Mesothelial cell of epicardium (in vitro differentiated cells): ENCODE measurements around the gene KIAA0408. TPM values are rescaled to one million over a fixed set of nuclear protein-coding genes. Genes with fewer than 3 reads are reported as not detected.
"Not testable (repeated sequence)": the region's sequence is repeated elsewhere in the genome, so short reads cannot be mapped to it uniquely, and the experiment has no call there.

Experiments used
- DNase-seq, 2 experiments: peaks; one replicate each; pipeline ENCODE4 v3.0.0; 2021; ENCODE audit warnings: low spot score in 2 of 2; ENCODE audit not compliant: unreplicated experiment in 2 of 2
- H3K27ac Mint-ChIP-seq: 2 replicates; pipeline ENCODE4 v1.8.0; 2021; ENCODE audit warnings: mixed read lengths
- H3K27me3 Mint-ChIP-seq: 2 replicates; pipeline ENCODE4 v1.8.0; 2021; ENCODE audit warnings: low read depth, mixed read lengths
- H3K36me3 Mint-ChIP-seq: 2 replicates; pipeline ENCODE4 v1.8.0; 2021; ENCODE audit warnings: mixed read lengths
- H3K4me1 Mint-ChIP-seq: 2 replicates; pipeline ENCODE4 v1.8.0; 2021; ENCODE audit warnings: mixed read lengths
- H3K4me3 Mint-ChIP-seq: 2 replicates; pipeline ENCODE4 v1.8.0; 2021; ENCODE audit warnings: mild to moderate bottlenecking, moderate library complexity, mixed read lengths
- H3K9me3 Mint-ChIP-seq: 2 replicates; pipeline ENCODE4 v1.8.0; 2021; ENCODE audit warnings: mixed read lengths
- total RNA-seq: library from RNA; stranded (reverse); gene quantifications from 3 replicates; pipeline ENCODE4 v1.2.1, GENCODE V29; 2021
- TF ChIP-seq, protein P1 (sequence below): fragments of 200-600 bp; sonication (generic); IDR thresholded peaks from one replicate; pipeline ENCODE4 v1.5.0; 2021; ENCODE audit warnings: antibody characterized with exemption; ENCODE audit not compliant: unreplicated experiment

Gene KIAA0408
- total RNA-seq, 1 donor from 2014 or later = 0.58 TPM

DNA sequence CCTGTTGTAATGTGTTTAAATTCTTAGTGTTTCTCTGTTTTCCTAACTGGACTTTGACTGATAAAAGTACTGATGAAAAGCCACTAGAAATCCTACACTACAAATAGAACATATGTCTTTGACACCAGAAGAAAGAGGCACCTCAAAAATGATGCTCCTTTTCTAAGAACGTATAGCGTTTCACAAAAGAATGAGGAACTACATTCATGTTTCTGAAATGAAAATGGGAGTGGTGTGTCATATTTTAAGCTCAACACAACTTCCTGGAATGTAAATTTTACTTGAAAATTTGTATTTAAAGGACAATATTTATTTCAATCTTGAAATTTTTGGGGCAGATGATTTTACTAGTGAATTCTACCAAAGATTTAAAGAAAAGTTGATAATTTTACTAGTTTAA lies 35.3 kb downstream of the KIAA0408 start:
- TF ChIP-seq, protein P1, sequence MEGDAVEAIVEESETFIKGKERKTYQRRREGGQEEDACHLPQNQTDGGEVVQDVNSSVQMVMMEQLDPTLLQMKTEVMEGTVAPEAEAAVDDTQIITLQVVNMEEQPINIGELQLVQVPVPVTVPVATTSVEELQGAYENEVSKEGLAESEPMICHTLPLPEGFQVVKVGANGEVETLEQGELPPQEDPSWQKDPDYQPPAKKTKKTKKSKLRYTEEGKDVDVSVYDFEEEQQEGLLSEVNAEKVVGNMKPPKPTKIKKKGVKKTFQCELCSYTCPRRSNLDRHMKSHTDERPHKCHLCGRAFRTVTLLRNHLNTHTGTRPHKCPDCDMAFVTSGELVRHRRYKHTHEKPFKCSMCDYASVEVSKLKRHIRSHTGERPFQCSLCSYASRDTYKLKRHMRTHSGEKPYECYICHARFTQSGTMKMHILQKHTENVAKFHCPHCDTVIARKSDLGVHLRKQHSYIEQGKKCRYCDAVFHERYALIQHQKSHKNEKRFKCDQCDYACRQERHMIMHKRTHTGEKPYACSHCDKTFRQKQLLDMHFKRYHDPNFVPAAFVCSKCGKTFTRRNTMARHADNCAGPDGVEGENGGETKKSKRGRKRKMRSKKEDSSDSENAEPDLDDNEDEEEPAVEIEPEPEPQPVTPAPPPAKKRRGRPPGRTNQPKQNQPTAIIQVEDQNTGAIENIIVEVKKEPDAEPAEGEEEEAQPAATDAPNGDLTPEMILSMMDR = no peak
- Mint-ChIP-seq H3K4me3 (no peak overlapping the region), H3K27ac (no peak overlapping the region), H3K36me3 (peaks cover under 1% of the 10 kb centered on the region), H3K27me3 (no peaks in the 10 kb centered on the region), H3K4me1 (peaks cover 8% of the 10 kb centered on the region), H3K9me3 (peaks cover 12% of the 10 kb centered on the region)
- no peak for DNase-seq

DNA sequence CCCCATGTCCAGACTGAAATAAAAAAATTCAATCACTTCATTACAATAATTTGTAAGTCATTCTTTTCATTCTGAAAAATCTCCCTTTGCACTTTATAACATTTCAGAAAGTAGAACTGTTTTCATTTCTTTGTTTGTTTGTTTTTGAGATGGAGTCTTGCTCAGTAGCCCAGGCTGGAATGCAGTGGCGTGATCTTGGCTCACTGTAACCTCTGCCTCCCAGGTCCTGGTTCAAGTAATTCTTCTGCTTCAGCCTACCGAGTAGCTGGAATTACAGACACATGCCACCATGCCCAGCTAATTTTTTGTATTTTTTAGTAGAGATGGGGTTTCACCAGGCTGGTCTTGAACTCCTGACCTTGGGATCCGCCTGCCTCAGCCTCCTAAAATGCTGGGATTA lies 38.0 kb downstream of the KIAA0408 start:
- H3K4me3 Mint-ChIP-seq, DNase-seq, H3K4me1 Mint-ChIP-seq, H3K27ac Mint-ChIP-seq, H3K27me3 Mint-ChIP-seq, H3K36me3 Mint-ChIP-seq, H3K9me3 Mint-ChIP-seq: not testable (repeated sequence)

DNA sequence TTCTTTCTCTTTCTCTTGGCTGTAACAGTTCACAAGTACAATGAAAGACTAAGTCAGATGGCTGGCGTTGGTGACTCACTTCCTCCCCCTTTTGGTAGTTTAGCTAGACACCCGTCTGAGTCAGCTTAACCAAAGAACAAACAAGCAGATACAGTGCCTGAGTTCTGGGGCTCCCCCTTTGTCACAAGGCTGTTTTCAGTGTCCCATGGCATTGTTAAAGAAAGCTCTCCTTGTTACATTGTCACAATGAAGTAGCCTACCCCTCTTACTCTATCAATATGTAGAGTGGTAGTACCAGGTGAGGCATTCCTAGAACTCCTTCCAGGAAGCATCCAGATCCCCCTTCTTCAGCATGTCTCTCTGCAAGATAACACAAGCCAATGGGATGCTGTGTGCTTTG lies 38.6 kb downstream of the KIAA0408 start:
- DNase-seq = no peak
- Mint-ChIP-seq H3K4me3 (no peak overlapping the region), H3K27me3 (no peaks in the 10 kb centered on the region), H3K36me3 (no peaks in the 10 kb centered on the region), H3K9me3 (no peaks in the 10 kb centered on the region), H3K4me1 (peaks cover 8% of the 10 kb centered on the region), H3K27ac (no peak overlapping the region)
- TF ChIP-seq, protein P1 = no peak

DNA sequence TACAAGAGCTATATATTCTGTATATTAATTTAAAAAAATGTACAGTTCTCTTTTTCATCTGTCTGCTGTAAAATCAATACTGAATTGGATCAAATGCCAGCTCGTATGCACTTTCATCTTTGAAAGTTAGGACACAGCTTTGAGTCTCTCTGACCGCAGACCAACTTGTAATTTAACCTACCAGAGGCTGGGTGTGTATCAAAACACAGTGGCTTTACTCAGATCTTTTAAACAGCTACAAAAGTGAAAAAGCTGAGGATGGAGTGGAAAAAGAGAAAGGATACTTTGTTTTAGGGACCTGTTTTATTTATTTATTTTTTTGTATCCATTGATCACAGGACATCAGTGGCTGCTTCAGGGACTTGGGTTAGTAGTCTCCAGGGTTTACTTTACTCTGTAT lies 44.1 kb downstream of the KIAA0408 start:
- Mint-ChIP-seq H3K4me3 (no peak overlapping the region), H3K27ac (no peak overlapping the region), H3K4me1 (no peaks in the 10 kb centered on the region), H3K27me3 (no peaks in the 10 kb centered on the region), H3K36me3 (peaks cover 6% of the 10 kb centered on the region), H3K9me3 (peaks cover 11% of the 10 kb centered on the region)
- DNase-seq = no peak
- TF ChIP-seq, protein P1 = no peak

DNA sequence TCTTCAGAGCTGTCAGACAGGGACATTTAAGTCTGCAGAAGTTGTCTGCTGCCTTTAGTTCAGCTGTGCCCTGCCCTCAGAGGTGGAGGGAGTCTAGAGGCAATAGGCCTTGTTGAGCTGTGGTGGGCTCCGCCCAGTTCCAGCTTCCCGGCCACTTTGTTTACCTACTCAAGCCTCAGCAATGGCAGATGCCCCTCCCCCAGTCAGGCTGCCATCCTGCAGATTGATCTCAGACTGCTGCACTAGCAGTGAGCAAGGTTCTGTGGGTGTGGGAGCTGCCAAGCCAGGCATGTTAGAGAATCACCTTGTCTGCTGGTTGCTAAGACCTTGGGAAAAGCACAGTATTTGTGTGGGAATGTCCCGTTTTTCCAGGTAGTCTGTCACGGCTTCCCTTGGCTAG lies 46.1 kb downstream of the KIAA0408 start:
- peaks cover 20% of the 10 kb centered on the region for H3K9me3 Mint-ChIP-seq

DNA sequence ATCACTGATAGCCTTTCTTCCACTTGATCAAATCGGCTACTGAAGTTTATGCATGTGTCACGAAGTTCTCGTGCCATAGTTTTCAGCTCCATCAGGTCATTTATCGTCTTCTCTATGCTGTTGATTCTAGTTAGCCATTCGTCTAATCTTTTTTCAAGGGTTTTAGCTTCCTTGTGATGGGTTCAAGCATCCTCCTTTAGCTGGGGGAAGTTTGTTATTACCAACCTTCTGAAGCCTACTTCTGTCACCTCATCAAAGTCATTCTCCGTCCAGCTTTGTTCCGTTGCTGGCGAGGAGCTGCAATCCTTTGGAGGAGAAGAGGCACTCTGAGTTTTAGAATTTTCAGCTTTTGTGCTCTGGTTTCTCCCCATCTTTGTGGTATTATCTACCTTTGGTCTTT lies 47.2 kb downstream of the KIAA0408 start:
- not testable (repeated sequence) for H3K27me3 Mint-ChIP-seq, H3K27ac Mint-ChIP-seq, H3K4me1 Mint-ChIP-seq

More for the DNA sequence above, 46.1 kb downstream of the KIAA0408 start:
- not testable (repeated sequence) for H3K27ac Mint-ChIP-seq, H3K4me1 Mint-ChIP-seq, H3K4me3 Mint-ChIP-seq, H3K36me3 Mint-ChIP-seq, H3K27me3 Mint-ChIP-seq, DNase-seq

More for the DNA sequence above, 47.2 kb downstream of the KIAA0408 start:
- not testable (repeated sequence) for H3K36me3 Mint-ChIP-seq, H3K4me3 Mint-ChIP-seq, DNase-seq
- peaks cover 20% of the 10 kb centered on the region for H3K9me3 Mint-ChIP-seq

Other genes with a start within 250 kb of the KIAA0408 start
- gene RNF146, start 192.5 kb downstream of the KIAA0408 start, total RNA-seq = 45.5 to 51.6 TPM (median 48.3 TPM) in 3 replicates
- gene ECHDC1, start 115.8 kb downstream of the KIAA0408 start, total RNA-seq = 50.4 to 52.8 TPM (median 51.5 TPM) in 3 replicates
- 0.18 to 0.51 TPM (median 0.38 TPM) in 3 replicates for gene C6orf58, start 117.8 kb upstream of the KIAA0408 start, total RNA-seq